ENCODE data around the gene EXOC6B. TPM values are rescaled to one million over a fixed set of nuclear protein-coding genes. Genes with fewer than 3 reads are reported as not detected.
A peak's percentile ranks its signal among the peaks of the same experiment; 100 is the strongest.

The EXOC6B gene
- total RNA-seq, 1 experiment from 2014 or later: not detected

- 0 out of 2 replicates have a peak, but pooled peaks cover 2% of the 10 kb centered on the region for H3K9me2 ChIP-seq (replicated peaks; ENCODE audit: insufficient read depth, low read length)
- H4K20me1 ChIP-seq (ENCODE audit: insufficient read depth, low read depth, low read length): no peaks in the 10 kb centered on the region
- H3K27ac ChIP-seq (ENCODE audit: low read length): no peak overlapping the region
- H3K27me3 ChIP-seq (ENCODE audit: low read length): no peaks in the 10 kb centered on the region
- no peak overlapping the region for H2AFZ ChIP-seq (ENCODE audit: low read length)
- no peak overlapping the region for H3K4me2 ChIP-seq (ENCODE audit: low read depth, low read length, poor library complexity, severe bottlenecking)
- no peaks in the 10 kb centered on the region for H3K79me2 ChIP-seq (ENCODE audit: low read length)
- no peak overlapping the region for H3K9ac ChIP-seq (ENCODE audit: low read length)
- no peak overlapping the region for H3K4me3 ChIP-seq (ENCODE audit: low read length)
- no peaks in the 10 kb centered on the region for H3K36me3 ChIP-seq (ENCODE audit: insufficient read depth, low read length)
- H3K9me3 ChIP-seq (ENCODE audit: low read length): no peaks in the 10 kb centered on the region
- DNase-seq: no peak
- H3K4me1 ChIP-seq (ENCODE audit: low read length): no peaks in the 10 kb centered on the region
Observed at GRCh38 chr2:72347081-72347480, 478.8 kb downstream of the EXOC6B start.

- no peaks in the 10 kb centered on the region for H4K20me1 ChIP-seq (ENCODE audit: insufficient read depth, low read depth, low read length)
- H3K9me2 ChIP-seq (replicated peaks; ENCODE audit: insufficient read depth, low read length): no peaks in the 10 kb centered on the region
- no peak for DNase-seq
- H3K9ac ChIP-seq (ENCODE audit: low read length): no peak overlapping the region
- H3K4me2 ChIP-seq (ENCODE audit: low read depth, low read length, poor library complexity, severe bottlenecking): no peak overlapping the region
- no peak overlapping the region for H2AFZ ChIP-seq (ENCODE audit: low read length)
- H3K4me3 ChIP-seq (ENCODE audit: low read length): no peak overlapping the region
- H3K79me2 ChIP-seq (ENCODE audit: low read length): no peaks in the 10 kb centered on the region
- H3K27me3 ChIP-seq (ENCODE audit: low read length): no peaks in the 10 kb centered on the region
- no peaks in the 10 kb centered on the region for H3K9me3 ChIP-seq (ENCODE audit: low read length)
- no peaks in the 10 kb centered on the region for H3K4me1 ChIP-seq (ENCODE audit: low read length)
- no peaks in the 10 kb centered on the region for H3K36me3 ChIP-seq (ENCODE audit: insufficient read depth, low read length)
- no peak overlapping the region for H3K27ac ChIP-seq (ENCODE audit: low read length)
Observed at GRCh38 chr2:72341639-72342038, 484.2 kb downstream of the EXOC6B start.

- Histone ChIP-seq H3K9me2 (replicated peaks; ENCODE audit: insufficient read depth, low read length) (no peaks in the 10 kb centered on the region), H3K36me3 (ENCODE audit: insufficient read depth, low read length) (no peaks in the 10 kb centered on the region), H3K27ac (ENCODE audit: low read length) (no peak overlapping the region), H4K20me1 (ENCODE audit: insufficient read depth, low read depth, low read length) (no peaks in the 10 kb centered on the region), H3K4me3 (ENCODE audit: low read length) (no peak overlapping the region), H3K4me1 (ENCODE audit: low read length) (no peaks in the 10 kb centered on the region), H3K9ac (ENCODE audit: low read length) (no peak overlapping the region), H3K9me3 (ENCODE audit: low read length) (no peaks in the 10 kb centered on the region), H3K4me2 (ENCODE audit: low read depth, low read length, poor library complexity, severe bottlenecking) (no peak overlapping the region), H2AFZ (ENCODE audit: low read length) (no peak overlapping the region), H3K79me2 (ENCODE audit: low read length) (no peaks in the 10 kb centered on the region), H3K27me3 (ENCODE audit: low read length) (no peaks in the 10 kb centered on the region)
- DNase-seq: no peak
Observed at GRCh38 chr2:72340665-72341064, 485.2 kb downstream of the EXOC6B start.

DNA sequence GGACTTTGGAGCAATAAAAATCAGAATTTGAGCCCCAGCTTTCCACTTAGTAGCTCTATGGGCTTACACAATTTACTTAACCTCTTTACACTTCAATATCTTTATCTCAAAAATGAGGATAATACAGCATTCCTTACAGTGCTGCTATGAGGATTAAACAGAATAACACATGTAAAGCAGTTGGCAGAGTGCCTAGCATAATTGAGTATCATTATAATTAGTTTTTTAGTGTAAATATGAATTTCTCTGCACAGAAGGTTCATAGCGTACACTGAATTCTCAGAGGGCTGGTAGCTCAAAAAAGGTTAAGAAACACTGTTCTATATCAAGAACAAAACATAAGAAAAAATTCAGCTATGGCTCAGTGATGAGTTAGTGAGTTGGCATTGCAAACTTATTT lies 487.8 kb downstream of the EXOC6B start:
- H3K4me3 ChIP-seq (ENCODE audit: low read length): no peak overlapping the region
- no peak overlapping the region for H3K4me2 ChIP-seq (ENCODE audit: low read depth, low read length, poor library complexity, severe bottlenecking)
- no peaks in the 10 kb centered on the region for H3K27me3 ChIP-seq (ENCODE audit: low read length)
- H4K20me1 ChIP-seq (ENCODE audit: insufficient read depth, low read depth, low read length): no peaks in the 10 kb centered on the region
- no peaks in the 10 kb centered on the region for H3K9me2 ChIP-seq (replicated peaks; ENCODE audit: insufficient read depth, low read length)
- no peak overlapping the region for H2AFZ ChIP-seq (ENCODE audit: low read length)
- no peaks in the 10 kb centered on the region for H3K9me3 ChIP-seq (ENCODE audit: low read length)
- no peak for DNase-seq
- H3K36me3 ChIP-seq (ENCODE audit: insufficient read depth, low read length): no peaks in the 10 kb centered on the region
- no peaks in the 10 kb centered on the region for H3K79me2 ChIP-seq (ENCODE audit: low read length)
- no peaks in the 10 kb centered on the region for H3K4me1 ChIP-seq (ENCODE audit: low read length)
- H3K9ac ChIP-seq (ENCODE audit: low read length): no peak overlapping the region
- H3K27ac ChIP-seq (ENCODE audit: low read length): no peak overlapping the region

GRCh38 chr2:72332720-72333119 lies 493.1 kb downstream of the EXOC6B start:
- no peaks in the 10 kb centered on the region for H3K79me2 ChIP-seq (ENCODE audit: low read length)
- H2AFZ ChIP-seq (ENCODE audit: low read length): no peak overlapping the region
- no peak overlapping the region for H3K4me2 ChIP-seq (ENCODE audit: low read depth, low read length, poor library complexity, severe bottlenecking)
- H3K27me3 ChIP-seq (ENCODE audit: low read length): no peaks in the 10 kb centered on the region
- DNase-seq: no peak
- H3K27ac ChIP-seq (ENCODE audit: low read length): no peak overlapping the region
- no peak overlapping the region for H3K9ac ChIP-seq (ENCODE audit: low read length)
- no peaks in the 10 kb centered on the region for H3K9me3 ChIP-seq (ENCODE audit: low read length)
- no peaks in the 10 kb centered on the region for H3K4me1 ChIP-seq (ENCODE audit: low read length)
- H3K4me3 ChIP-seq (ENCODE audit: low read length): no peak overlapping the region
- H4K20me1 ChIP-seq (ENCODE audit: insufficient read depth, low read depth, low read length): no peaks in the 10 kb centered on the region
- H3K36me3 ChIP-seq (ENCODE audit: insufficient read depth, low read length): no peaks in the 10 kb centered on the region
- no peaks in the 10 kb centered on the region for H3K9me2 ChIP-seq (replicated peaks; ENCODE audit: insufficient read depth, low read length)

GRCh38 chr2:72330652-72331051 lies 495.2 kb downstream of the EXOC6B start:
- Histone ChIP-seq H3K4me1 (ENCODE audit: low read length) (no peaks in the 10 kb centered on the region), H3K4me3 (ENCODE audit: low read length) (no peak overlapping the region), H3K9me3 (ENCODE audit: low read length) (no peaks in the 10 kb centered on the region), H3K27ac (ENCODE audit: low read length) (no peak overlapping the region), H2AFZ (ENCODE audit: low read length) (no peak overlapping the region), H3K9ac (ENCODE audit: low read length) (no peak overlapping the region), H3K9me2 (replicated peaks; ENCODE audit: insufficient read depth, low read length) (no peaks in the 10 kb centered on the region), H3K4me2 (ENCODE audit: low read depth, low read length, poor library complexity, severe bottlenecking) (no peak overlapping the region), H4K20me1 (ENCODE audit: insufficient read depth, low read depth, low read length) (no peaks in the 10 kb centered on the region), H3K27me3 (ENCODE audit: low read length) (no peaks in the 10 kb centered on the region), H3K36me3 (ENCODE audit: insufficient read depth, low read length) (no peaks in the 10 kb centered on the region), H3K79me2 (ENCODE audit: low read length) (no peaks in the 10 kb centered on the region)
- no peak for DNase-seq

DNA sequence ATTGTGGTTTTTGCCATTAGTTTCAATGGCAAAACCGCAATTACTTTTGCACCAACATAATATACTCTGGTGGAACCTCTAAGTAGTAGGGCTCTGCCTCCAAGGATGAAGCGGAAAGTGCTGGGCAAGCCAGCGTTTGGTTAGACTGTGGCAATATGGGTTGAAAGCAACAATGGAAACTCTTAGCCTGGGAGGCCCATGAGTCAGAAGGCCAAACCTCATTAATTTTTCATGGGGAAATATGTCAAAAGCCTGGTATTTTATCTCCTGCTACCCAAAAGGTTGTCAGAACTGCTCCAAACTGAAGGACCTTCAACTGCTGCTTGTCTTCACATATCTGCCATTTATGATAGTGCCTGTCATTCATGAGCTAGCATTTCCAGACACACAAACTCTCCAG lies 499.1 kb downstream of the EXOC6B start:
- Histone ChIP-seq H3K27ac (ENCODE audit: low read length) (no peak overlapping the region), H3K36me3 (ENCODE audit: insufficient read depth, low read length) (no peaks in the 10 kb centered on the region), H2AFZ (ENCODE audit: low read length) (no peak overlapping the region), H3K4me2 (ENCODE audit: low read depth, low read length, poor library complexity, severe bottlenecking) (no peak overlapping the region), H3K9me2 (replicated peaks; ENCODE audit: insufficient read depth, low read length) (no peaks in the 10 kb centered on the region), H3K9me3 (ENCODE audit: low read length) (no peaks in the 10 kb centered on the region), H3K79me2 (ENCODE audit: low read length) (no peaks in the 10 kb centered on the region), H3K9ac (ENCODE audit: low read length) (no peak overlapping the region), H3K4me1 (ENCODE audit: low read length) (no peaks in the 10 kb centered on the region), H3K4me3 (ENCODE audit: low read length) (no peak overlapping the region), H3K27me3 (ENCODE audit: low read length) (no peaks in the 10 kb centered on the region), H4K20me1 (ENCODE audit: insufficient read depth, low read depth, low read length) (no peaks in the 10 kb centered on the region)
- DNase-seq: no peak

- H2AFZ ChIP-seq (ENCODE audit: low read length): no peak overlapping the region
- no peaks in the 10 kb centered on the region for H3K4me1 ChIP-seq (ENCODE audit: low read length)
- H3K27me3 ChIP-seq (ENCODE audit: low read length): no peaks in the 10 kb centered on the region
- no peaks in the 10 kb centered on the region for H4K20me1 ChIP-seq (ENCODE audit: insufficient read depth, low read depth, low read length)
- no peaks in the 10 kb centered on the region for H3K79me2 ChIP-seq (ENCODE audit: low read length)
- no peaks in the 10 kb centered on the region for H3K9me2 ChIP-seq (replicated peaks; ENCODE audit: insufficient read depth, low read length)
- H3K4me2 ChIP-seq (ENCODE audit: low read depth, low read length, poor library complexity, severe bottlenecking): no peak overlapping the region
- H3K4me3 ChIP-seq (ENCODE audit: low read length): no peak overlapping the region
- no peak overlapping the region for H3K9ac ChIP-seq (ENCODE audit: low read length)
- H3K27ac ChIP-seq (ENCODE audit: low read length): no peak overlapping the region
- no peaks in the 10 kb centered on the region for H3K9me3 ChIP-seq (ENCODE audit: low read length)
- H3K36me3 ChIP-seq (ENCODE audit: insufficient read depth, low read length): no peaks in the 10 kb centered on the region
- peak; percentile 81 for DNase-seq
Observed at GRCh38 chr2:72325592-72326422, 500.0 kb downstream of the EXOC6B start.
